HTR-8/SVneo (cell line): ENCODE results near the gene RIPK4.

ENCODE experiments used
- DNase-seq: peaks from one replicate; pipeline ENCODE4 v3.0.0; 2011; ENCODE audit warnings: low spot score, mixed read lengths; ENCODE audit not compliant: insufficient read length
- FAIRE-seq: peaks from 2 replicates; lab custom pipeline; 2011; peaks lifted over from hg19 to GRCh38; lab: Jason Lieb, UNC

The RIPK4 gene

DNA sequence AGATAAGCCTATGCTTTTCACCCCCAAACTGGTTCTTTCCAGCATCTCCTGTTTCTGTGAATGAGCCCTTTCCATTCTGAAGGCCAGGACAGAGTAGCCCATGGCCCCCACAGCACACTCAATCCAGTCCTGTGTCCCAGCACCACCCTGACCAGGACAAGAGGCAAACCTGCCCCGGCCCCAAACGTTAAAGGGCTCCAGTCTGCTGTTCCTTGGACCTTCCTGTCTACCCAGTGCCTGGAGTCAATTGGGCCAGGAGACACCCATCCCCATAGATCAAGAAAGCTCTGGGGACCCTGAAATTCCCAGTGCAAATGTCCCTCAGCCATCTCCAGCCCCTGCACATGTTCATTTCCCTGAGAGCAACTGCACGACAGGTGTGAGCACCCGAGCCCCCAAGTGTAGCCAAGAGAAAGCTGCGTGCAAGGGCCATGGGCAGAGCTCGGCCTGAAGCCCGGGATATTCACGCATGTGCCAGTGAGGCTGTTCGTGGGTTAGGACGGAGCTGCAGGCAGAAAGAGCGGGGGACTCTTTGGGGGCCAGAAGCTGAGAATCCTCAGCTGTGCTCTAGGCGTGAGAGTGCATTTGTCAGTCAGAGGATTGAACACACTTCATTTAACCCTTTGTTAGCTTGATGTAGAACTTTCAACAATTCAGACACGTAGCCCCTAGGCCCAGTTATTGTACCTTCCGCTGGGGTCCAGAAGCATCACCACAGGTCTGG, 4.2 kb upstream of the RIPK4 start:
- no peak for DNase-seq
- FAIRE-seq: no peak

DNA sequence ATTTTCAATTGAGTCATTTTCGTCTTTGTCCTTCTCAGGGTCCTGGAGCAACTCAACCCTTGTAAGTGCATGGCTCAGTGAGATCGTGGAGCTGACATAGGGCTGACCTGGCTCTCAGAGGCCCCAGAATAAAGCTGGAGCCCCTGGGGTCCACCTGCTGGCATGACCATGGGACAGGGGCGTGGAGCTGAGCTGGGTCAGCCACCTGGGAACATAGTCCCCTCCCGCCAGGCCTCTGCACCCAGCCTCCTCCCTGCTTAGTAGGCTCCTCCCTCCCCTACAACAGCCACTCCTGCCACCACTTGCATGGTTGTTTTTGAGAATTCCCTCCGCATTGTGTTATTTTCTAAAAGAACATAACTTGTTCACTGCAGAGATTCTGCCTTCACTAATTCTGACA, 3.1 kb upstream of the RIPK4 start:
- no peak for DNase-seq
- no peak for FAIRE-seq

DNA sequence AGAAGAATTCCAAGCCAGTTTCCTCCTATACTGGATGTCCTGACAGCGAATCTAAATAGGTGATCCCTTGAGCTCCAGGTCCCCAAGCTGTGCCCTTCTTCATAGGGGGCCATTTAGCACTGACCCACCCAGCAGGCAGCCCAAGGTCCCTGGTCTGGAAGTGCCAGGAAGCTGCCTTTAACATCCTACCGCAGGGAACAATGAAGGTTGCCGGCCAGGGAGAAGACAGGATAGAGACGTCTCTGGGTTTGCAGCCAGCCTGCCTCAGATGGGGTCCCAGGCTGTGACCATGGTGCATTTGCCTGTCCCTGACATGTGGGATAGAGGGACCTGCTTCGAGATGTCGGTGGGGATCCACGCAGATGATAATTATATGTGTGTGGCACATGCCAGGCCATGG, 2.7 kb upstream of the RIPK4 start:
- DNase-seq: no peak
- FAIRE-seq: no peak

DNA sequence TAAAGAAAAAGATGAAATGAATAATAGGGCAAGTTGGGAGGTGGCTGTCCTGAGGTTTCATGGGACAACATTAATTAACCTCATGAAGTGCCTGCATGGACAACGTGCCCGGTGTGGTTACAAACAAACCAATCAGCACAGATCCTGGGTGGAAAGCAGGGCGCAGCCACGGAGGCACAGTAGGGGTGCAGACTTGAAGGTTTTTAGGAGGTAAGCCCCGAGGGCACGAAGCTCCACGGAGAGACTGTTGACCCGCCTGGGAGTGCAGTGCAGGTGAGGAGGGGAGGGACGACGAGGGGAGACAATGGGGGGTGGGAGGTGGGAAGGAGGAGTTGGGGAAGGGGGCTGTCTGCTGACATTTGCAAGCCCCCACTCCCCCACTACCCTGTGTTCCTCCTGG, 2.3 kb upstream of the RIPK4 start:
- DNase-seq (no peak), FAIRE-seq (no peak)

DNA sequence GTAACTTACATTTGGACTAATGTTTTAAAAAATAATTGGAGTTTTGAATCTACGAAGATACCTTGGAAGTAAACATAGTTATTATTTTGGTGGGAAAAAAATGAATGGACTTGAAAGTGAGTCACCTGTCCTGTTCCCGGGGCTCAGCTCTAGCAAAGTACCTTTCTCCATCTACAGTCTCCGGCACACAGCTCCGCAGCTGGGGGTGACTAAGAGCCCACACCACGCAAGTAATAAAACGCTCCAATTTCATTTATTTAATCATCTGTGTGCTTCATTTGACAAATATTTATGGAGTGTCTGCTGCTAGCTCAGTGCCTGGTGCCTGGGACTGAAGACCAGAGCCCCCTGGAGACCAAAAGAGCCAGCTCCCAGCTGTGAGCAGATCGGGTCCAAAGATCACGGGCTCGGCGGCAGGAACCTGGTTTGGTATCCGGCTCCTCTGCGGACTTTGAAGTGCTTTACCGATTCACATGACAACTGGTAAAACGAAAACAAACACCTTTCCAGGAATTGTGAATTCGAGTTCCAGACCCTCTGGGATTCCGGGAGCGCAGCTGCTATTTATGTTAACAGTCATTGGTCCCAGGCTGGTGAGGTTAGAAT, 1.7 kb upstream of the RIPK4 start:
- FAIRE-seq: no peak
- no peak for DNase-seq

DNA sequence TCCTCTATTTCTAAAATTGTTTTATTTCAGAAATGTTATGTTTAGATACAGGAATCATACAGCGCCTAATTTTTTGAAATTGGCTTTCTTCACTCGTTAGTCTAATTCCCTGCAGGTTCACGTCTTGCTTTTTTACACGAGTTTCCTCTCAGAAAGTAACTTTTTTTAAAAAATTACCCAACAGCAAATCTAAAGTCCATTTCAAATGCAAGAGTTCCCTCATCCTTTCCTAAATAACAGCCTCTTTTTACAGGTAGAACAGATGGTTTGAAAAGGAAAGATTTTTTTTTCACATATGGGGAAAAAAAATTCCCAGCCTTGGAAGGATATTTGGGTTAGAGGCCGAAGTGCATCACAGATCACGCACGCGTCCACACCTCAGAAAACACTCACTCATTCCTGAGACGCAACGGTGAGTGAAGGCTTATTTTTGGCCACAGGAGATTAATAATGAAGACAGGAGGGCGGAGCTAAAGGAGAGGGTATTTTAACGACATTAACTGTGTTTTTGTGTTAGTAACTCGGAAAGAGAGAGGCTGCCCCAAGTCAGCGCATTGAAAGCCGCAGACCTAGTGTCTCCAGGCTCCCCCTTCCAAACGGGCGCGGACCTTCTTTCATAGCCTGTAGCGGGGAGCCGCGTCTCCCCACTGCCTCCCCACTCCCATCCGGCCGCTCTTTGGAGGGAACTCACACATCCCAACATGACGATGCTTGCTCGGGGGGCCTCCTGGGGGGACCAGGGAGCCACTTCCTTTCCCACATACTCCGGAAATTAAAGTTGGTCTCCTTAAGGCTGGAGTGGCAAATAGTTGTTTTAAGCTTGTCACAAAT, 969 bp upstream of the RIPK4 start:
- FAIRE-seq (no peak), DNase-seq (no peak)

DNA sequence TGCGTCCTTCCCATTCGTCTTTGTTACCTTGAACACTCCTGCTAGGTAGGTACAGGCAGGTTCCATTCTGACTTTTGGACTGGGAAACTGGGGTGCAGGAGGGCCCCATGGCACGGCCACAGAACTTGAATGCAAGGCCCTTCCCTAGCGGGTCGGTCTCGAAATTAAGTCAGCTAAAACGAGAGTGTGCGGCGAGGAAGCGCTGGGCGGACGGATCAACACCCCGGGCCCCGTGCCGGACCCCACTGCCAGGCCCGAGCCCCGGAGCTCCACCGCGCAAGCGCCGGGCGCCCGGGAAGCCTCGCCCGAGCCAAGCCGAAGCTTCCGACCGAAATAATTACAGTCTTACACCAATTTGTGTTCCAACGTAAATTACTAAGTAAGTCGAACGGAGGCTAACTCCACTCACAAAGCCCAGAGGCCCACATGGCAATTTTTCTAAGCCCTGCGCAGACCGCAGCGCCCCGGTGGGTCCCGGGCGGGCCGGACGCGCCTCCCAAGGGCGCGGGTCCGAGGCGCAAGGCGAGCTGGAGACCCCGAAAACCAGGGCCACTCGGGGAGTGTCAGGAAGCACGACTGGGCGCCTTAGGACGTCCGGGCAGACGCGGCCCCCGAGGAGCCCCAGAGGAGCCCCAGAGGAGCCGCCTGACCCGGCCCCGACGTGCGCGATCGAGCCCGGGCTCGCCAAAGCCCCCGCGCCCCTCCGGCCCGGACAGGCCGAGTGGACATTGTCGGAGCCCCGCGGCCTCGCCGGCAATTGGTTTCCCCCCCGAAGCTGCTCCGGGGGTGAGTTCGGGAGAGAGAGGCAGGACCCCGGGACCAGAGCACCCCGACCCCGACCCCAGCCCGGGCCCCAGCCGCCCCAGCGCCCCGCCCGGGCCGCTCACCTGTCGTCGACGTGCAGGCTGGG, 624 bp downstream of the RIPK4 start:
- DNase-seq: no peak
- no peak for FAIRE-seq

DNA sequence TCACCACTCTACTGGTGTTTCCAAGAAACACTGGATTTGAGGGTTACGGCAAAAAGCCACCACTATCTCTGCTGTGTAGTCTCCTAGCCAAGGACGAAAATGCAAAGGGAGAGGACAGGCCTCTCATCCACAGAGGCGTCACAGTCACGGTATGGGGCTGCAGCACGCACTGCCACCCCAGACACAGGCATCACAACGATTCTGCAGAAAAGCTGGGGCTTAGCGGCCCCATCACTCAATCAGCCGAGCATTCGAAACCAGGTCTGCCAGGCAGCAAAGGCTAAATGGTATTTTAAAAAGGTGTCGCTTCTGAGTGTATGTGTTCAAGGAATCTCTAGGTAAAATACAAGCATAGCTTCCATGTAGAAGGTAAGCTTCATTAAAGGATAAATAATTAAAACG, 1.4 kb downstream of the RIPK4 start:
- FAIRE-seq (no peak), DNase-seq (no peak)

DNA sequence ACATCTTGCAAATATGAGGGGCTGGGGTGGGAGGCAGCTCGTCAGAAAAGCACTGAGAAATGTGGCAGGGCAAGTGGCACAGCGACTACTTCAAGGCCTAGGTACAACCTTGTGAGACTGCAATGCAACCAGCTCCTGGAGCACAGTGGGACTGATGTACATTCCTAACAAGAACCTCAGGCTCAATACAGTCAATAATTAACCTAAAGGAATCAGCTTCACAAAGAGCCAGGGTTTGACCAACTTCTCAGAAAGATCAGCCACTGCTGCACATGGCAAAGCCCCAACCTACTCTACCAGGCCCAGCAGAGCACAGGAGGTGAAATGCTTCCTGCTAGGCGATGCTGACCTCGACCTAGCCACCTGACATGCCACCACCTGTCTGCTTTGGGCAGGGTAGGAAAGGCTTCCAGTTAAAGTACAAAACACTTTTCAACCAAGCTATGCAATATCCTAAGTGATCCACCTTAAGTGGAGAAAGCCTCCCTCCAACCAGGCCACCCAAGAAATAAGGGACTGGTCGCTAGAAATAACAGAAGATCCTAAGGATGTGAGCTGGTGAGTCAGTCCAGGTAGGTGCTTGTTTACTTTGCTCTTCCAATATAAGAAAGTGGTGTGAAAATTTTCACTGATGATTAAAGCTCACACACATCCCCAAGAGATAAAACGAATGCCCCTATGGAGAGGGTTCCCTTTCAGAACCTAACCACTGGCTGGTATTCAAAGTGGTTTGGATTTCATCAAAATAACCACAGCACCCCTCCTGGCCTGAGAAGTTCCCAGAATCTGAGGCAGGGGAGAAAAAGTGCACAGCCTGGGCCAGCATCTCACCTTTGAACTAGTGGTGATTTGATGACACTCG, 2.1 kb downstream of the RIPK4 start:
- DNase-seq (no peak), FAIRE-seq (no peak)

DNA sequence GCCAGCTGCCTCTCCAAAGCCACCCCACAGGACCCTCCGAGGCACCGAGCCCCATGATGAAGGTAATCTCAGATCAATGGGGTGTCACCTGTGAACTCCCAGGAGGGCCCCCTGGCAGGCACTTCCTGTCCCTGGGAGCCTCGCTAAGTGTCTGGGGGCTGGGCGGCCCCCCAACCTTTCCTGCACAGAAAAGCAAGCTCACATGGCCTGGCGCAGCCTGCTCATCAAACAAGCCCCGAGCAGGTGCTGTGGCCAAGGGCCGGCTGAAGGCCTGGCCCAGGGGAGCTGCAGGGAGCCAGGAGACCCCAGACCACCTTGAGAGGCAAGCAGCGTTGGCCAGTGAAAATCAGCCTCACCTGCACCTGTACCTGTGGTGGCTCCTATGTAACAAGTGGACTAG, 2.9 kb downstream of the RIPK4 start:
- FAIRE-seq (no peak), DNase-seq (no peak)

DNA sequence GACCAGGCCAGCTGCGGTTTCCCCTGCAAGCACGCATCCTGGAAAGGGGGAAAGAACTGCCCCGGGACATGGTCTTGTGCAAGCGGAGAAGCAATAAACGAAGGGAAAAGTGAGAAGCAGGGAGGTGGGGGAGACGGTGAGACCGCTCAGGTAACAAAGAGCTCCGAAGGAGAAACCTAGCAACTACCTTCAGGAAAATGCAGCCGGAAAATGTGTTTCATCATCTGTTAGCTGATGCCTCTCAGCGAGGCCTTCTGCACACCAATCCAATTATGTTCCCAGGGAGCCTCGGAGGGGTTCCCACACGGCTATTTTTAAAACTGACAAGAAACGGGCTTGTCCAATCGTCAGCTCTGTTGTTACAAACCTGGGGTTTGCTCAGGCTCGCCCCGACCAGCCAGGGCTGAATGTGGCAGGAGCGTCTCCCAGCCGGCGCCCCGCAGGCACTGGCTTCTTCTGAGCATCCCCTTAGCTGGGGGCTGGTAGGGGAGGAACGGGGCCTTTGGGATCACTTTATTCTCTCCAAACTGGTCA, 3.4 kb downstream of the RIPK4 start:
- FAIRE-seq: no peak
- no peak for DNase-seq

DNA sequence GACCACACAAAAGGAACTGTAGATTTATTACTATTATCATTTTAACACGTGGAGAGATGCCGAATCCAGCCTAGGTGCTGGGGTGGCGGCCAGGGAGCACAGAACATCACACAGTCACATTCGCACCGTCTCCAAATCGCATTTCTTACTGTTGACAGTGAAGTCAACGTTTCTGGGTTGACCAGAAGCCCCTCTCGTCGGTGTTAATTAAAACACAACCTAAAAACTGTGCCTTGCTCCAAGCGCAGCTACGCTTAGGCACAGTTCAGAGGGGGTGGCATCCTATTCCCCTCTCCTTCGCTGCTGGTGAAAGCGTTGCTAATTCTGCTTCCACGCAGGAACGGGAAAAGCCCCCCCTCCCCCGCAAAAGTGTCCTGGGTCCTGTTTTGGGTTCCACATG, 4.1 kb downstream of the RIPK4 start:
- no peak for DNase-seq
- FAIRE-seq: no peak

DNA sequence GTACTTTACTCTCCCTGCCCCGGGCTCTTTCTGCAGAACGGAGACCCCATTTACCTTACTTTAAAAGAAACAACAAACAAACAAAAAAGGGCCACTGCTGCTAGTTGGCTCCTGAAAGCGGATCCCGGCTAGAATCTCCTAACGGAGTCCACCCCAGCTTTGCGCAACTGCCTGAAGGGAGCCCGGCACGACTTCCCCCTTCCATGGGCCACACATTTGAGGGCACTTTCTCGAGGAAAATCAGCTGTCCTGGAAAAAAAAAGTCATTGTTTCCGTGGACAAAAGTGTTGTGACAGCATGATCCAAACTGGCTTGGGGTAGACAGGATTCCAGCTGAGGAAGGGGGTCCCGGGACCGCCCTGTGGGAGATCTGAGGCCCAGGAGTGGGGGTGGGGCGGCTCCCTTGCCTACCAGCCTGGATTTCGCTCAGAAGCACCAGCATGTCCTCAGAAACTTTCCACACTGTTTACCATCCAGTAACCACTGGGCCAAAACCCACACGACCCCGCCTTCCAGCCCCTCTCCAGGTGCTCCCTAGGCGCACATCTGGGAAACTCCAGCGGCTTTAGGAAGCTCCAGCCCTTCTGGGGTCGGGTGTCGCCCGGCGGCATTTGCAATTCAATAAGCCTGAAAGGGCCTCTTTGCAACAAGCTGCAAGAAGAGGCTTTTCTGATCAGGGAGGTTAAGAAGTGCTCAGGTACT, 4.8 kb downstream of the RIPK4 start:
- FAIRE-seq (no peak), DNase-seq (no peak)

DNA sequence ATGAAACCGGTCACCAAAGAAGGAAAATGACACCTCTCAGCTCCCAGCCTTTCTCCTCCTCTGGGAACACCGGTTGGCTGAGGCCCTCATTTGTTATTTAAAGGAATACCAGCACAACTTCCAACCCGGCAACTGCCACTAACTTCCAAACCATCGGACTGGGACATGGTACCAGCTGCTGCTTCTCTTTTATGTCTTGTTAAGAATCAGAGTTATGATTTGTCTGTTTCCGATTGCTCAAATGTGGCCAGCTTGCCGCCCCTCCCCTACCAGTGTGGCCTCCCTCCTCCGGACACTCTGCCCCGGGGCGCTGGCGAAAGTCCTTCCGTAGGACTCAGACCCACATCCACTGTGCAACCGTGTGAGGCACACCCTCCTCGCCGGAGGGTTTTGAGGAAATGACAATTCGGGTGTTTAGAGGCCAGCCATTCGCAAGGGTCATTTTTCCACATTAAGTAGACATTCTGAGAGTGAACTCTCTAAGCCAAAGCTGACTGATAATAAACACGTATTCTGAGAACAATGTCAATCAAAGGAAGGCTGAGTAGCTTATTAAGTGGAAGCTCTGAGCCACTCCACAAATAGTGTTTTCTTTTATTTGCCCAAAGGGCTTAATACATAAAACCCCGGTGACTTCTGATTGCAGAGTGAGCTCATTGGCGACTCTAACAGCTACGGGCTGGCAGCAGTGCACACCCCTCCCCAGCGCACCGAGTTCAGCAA, 5.5 kb downstream of the RIPK4 start:
- DNase-seq: no peak
- FAIRE-seq: no peak

DNA sequence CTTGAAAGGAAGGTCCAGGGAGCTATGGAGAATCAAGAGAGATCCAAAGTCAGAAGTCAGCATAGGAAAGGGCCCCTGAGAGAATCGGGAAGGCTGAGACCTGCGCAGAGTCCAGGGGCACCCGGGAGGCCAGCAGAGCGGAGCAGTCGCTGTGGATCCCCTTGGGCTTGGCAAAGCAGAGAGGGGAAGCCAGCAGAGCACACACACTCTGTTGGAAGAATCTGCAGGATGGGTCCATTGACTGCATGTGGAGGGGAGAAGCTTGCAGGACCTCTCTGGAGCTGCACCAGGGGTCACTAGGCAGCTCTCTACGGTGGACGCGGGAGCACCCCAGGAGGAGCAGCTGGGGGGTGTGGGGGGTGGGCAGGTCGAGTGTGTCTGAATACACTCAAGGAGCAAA, 6.4 kb downstream of the RIPK4 start:
- DNase-seq (no peak), FAIRE-seq (no peak)

DNA sequence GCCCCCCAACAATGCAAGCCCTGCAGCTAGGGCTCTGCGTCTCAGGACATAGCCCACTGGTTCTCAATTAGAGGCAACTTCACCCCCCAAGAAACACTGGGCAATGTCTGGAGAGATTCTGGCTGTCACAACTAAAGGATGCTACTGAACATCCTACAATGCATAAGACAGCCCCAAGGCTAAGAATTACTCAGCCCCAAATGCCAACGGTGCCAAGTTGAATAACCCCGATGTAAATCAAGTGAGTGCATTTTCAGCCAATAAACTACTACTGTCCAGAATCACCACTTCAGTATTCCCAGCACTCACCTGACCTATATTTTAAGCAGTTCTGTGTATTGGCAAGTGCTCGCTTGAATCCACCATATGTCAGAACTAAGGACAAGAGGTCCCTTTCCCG, 6.9 kb downstream of the RIPK4 start:
- FAIRE-seq (no peak), DNase-seq (no peak)

DNA sequence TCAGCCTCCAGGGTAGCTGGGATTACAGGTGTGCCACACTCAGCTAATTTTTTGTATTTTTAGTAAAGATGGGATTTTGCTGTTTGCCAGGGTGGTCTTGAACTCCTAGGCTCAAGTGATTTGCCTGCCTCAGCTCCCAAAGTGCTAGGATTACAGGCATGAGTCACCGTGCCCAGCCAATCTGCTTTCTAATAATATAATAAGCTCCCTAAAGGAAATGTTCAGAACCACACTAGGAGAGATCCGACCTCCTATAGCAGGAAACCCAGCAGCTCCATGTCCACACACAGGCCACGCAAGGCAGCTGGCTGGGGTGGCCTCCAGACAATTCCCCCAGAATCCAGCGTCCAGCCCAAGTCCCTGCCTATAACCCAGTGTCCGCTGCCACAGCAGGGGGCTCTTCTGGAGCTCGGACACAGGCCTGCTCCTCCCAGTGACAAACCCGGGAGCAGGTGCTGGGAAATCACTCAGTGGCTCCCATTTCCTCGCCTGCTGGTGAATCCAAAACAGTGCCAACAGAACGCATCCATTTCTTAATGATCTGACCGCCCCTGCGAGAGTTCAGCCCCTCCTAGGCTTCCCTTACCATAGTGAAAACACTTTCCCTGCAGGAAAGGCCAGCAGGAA, 7.5 kb downstream of the RIPK4 start:
- FAIRE-seq: no peak

DNA sequence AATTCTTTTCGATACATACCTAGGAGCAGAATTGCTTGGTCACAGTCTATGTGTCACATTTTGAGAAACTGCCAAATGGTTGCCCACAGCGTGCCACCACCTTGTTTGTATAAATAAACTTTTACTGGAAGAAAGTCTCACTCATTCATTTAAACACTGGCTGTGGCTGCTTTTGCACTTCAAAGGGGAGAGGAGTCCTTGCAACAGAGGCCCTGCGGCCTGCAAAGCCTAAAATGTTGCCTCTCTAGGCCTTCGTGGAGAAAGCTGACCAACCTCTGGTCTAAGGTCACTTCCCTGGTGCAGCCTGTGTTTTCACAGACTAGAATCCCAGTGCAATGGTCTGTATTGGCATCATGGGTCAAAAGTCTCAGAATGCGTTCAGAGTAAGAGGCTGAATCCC, 8.3 kb downstream of the RIPK4 start:
- DNase-seq (no peak), FAIRE-seq (no peak)

More for the DNA sequence above, 7.5 kb downstream of the RIPK4 start:
- DNase-seq: no peak
